Left colon (tissue), 2 donors: ENCODE data around the gene SLCO2A1. TPM values are rescaled to one million over a fixed set of nuclear protein-coding genes. Genes with fewer than 3 reads are reported as not detected.
A peak's percentile ranks its signal among the peaks of the same experiment; 100 is the strongest.

Experiments
- ATAC-seq: fragments of 200-7000 bp; cut with Tn5 transposase; one replicate; pipeline ENCODE4 v1.9.1; 2020; ENCODE audit warnings: mild to moderate bottlenecking, moderate library complexity
- DNase-seq, 2 donors: peaks; one replicate each; pipeline ENCODE4 v3.0.0-alpha.2; 2020
- intact Hi-C, 2 donors: fragments of 100-400 bp; cut with DNase I in 1 of 2; cut with micrococcal nuclease in 1 of 2; formaldehyde crosslinking; loops; one replicate each; pipeline versions ENCODE4 v1.11.2 to v1.14.0; 2022; cut with DNase I, micrococcal nuclease
- total RNA-seq, 2 donors: library from RNA; stranded (reverse); fragmentation: NEBNext Ultra II Directional; extraction: Animal tissue kit (Norgen Biotek cat#: 25700); gene quantifications; one replicate each; pipeline ENCODE4 v1.2.1, GENCODE V29; 2021
- donor health status: DM: no; HTN: no; CAD: no.
- donor health status: DM: yes; HTN: yes; CAD: no.

Gene SLCO2A1
- total RNA-seq, 2 donors from 2014 or later: 50.6 to 57.7 TPM

GRCh38 chr3:133886031-133886722, 143.5 kb downstream of the SLCO2A1 start:
- intact Hi-C loops: no loop called here
- DNase-seq: no peak
- ATAC-seq: no peak

GRCh38 chr3:133884887-133885711, 144.6 kb downstream of the SLCO2A1 start:
- intact Hi-C loops: no loop called here
- ATAC-seq (no peak), DNase-seq (no peak)

- no peak for DNase-seq
- ATAC-seq: no peak
- intact Hi-C loops: no loop called here
Observed at GRCh38 chr3:133884054-133884886, 145.5 kb downstream of the SLCO2A1 start.

- no peak for ATAC-seq
- no peak for DNase-seq
- intact Hi-C loops: no loop called here
Observed at GRCh38 chr3:133883641-133884040, 146.1 kb downstream of the SLCO2A1 start.

- intact Hi-C loops: no loop called here
- ATAC-seq: peak; percentile 26
- no peak for DNase-seq
Observed at GRCh38 chr3:133882986-133883586, 146.6 kb downstream of the SLCO2A1 start.

GRCh38 chr3:133881939-133882825, 147.5 kb downstream of the SLCO2A1 start:
- peak; percentile 96 for ATAC-seq
- DNase-seq: peak in 1 of 2 donors; percentile 9
- intact Hi-C loops: no loop called here

GRCh38 chr3:133881492-133881891, 148.2 kb downstream of the SLCO2A1 start:
- intact Hi-C loops: no loop called here
- DNase-seq (no peak), ATAC-seq (no peak)

- intact Hi-C loops: no loop called here
- DNase-seq: no peak
Observed at GRCh38 chr3:133880886-133881455, 148.8 kb downstream of the SLCO2A1 start.

GRCh38 chr3:133880287-133880686, 149.4 kb downstream of the SLCO2A1 start:
- intact Hi-C loops: no loop called here
- DNase-seq: no peak
- no peak for ATAC-seq

More at GRCh38 chr3:133880886-133881455, 148.8 kb downstream of the SLCO2A1 start:
- no peak for ATAC-seq

GRCh38 chr3:133878518-133878917, 151.2 kb downstream of the SLCO2A1 start:
- DNase-seq (no peak), ATAC-seq (no peak)
- intact Hi-C loops: no loop called here

Other genes starting within 250 kb of the SLCO2A1 start
- gene SRPRB, start 224.1 kb downstream of the SLCO2A1 start, total RNA-seq: 10 to 100 TPM; 35.6 to 39.3 TPM
- gene RAB6B, start 134.0 kb downstream of the SLCO2A1 start, total RNA-seq: 1 to 10 TPM; 3.3 to 8.3 TPM
- 10 to 100 TPM; 33.7 to 38.5 TPM for gene RYK, start 220.9 kb upstream of the SLCO2A1 start, total RNA-seq